ENCODE measurements around the gene SMARCA1. TPM values are rescaled to one million over a fixed set of nuclear protein-coding genes. Genes with fewer than 3 reads are reported as not detected.

SMARCA1 gene
- total and polyA plus RNA-seq, 2 of the 4 experiments (the other 2 are of a cell fraction) = 31.0 to 32.8 TPM

- intact Hi-C loops (cut with micrococcal nuclease) (no loop called here), dilution Hi-C loops (cut with HindIII; ENCODE audit: low sequenced_read_pairs, unreplicated experiment) (no loop called here), in situ Hi-C loops (cut with MboI; ENCODE audit: low sequenced_read_pairs) (no loop called here)
- peak overlapping the region; percentile 72 for H3K4me3 ChIP-seq (ENCODE audit: insufficient read depth, low read depth, low read length)
- no peak overlapping the region for H2BK20ac ChIP-seq (ENCODE audit: low read depth, low read length)
- no peak overlapping the region; the same call in 1 of the 2 replicates for H3K27ac ChIP-seq (ENCODE audit: insufficient read depth, low read length)
- peak overlapping the region; percentile 76 for H3K4me2 ChIP-seq (ENCODE audit: low read depth, low read length)
- H3K23ac ChIP-seq (ENCODE audit: low read depth, low read length) = peak overlapping the region; percentile 58; the same call in 1 of the 2 replicates
- peak overlapping the region; percentile 65; the same call in 1 of the 2 replicates for H3K4ac ChIP-seq (ENCODE audit: low read depth, low read length)
- H2BK120ac ChIP-seq (ENCODE audit: low read depth, low read length) = no peak overlapping the region
- no peaks in the 10 kb centered on the region for H3K4me1 ChIP-seq (ENCODE audit: control insufficient read depth, insufficient read depth, low read length)
- H2BK5ac ChIP-seq (ENCODE audit: low read depth, low read length, poor library complexity, severe bottlenecking) = no peak overlapping the region
- H3K36me3 ChIP-seq (ENCODE audit: control insufficient read depth, insufficient read depth, low read length) = no peaks in the 10 kb centered on the region; the same call in 1 of the 2 replicates
- peak overlapping the region; percentile 15; the same call in 1 of the 2 replicates for H4K91ac ChIP-seq (ENCODE audit: insufficient read depth, low read depth, low read length)
- no peak overlapping the region for H3K18ac ChIP-seq (ENCODE audit: low read depth, low read length)
- H2BK15ac ChIP-seq (ENCODE audit: low read depth, low read length) = no peak overlapping the region
- BruUV-seq (replicated peaks) = no TSS peak
- no peaks in the 10 kb centered on the region for H4K20me1 ChIP-seq (ENCODE audit: insufficient read depth, low read length)
- 0 out of 4 replicates have a peak overlapping the region, but pooled peaks of 1 of the 2 experiments have one; percentile 15 for H4K8ac ChIP-seq (ENCODE audit: low read depth in 2 of 2, low read length in 2 of 2)
- no peaks in the 10 kb centered on the region; the same call in 1 of the 2 replicates for H3K27me3 ChIP-seq (ENCODE audit: control insufficient read depth, insufficient read depth, low read length)
- no CpG with 5 or more reads among the region's 14 CpGs for WGBS, 2 experiments (ENCODE audit: extremely low coverage in 2 of 2, insufficient read length in 1 of 2)
- TF ChIP-seq CEBPB (IDR thresholded peaks at IDR 0.05; ENCODE audit: low read depth, low read length) (no peak), CHD1 (IDR thresholded peaks at IDR 0.05; ENCODE audit: low read depth, low read length) (no peak), FOS (IDR thresholded peaks at IDR 0.05; ENCODE audit: low read depth, low read length) (no peak), NFE2L2 (IDR thresholded peaks at IDR 0.05; ENCODE audit: low read depth, low read length) (no peak), POLR2A (IDR thresholded peaks at IDR 0.05; ENCODE audit: low read depth, low read length) (no peak), MAZ (IDR thresholded peaks at IDR 0.05; ENCODE audit: borderline replicate concordance, low read depth, low read length) (no peak), RFX5 (IDR thresholded peaks at IDR 0.05; ENCODE audit: low read depth, low read length) (no peak), MAFK (IDR thresholded peaks at IDR 0.05; ENCODE audit: low read depth, low read length) (no peak), MXI1 (IDR thresholded peaks at IDR 0.05; ENCODE audit: borderline replicate concordance, low read depth, low read length) (no peak), RCOR1 (IDR thresholded peaks at IDR 0.05; ENCODE audit: insufficient replicate concordance, low read length) (no peak), USF2 (IDR thresholded peaks at IDR 0.05; ENCODE audit: low read depth, low read length) (no peak), RAD21 (IDR thresholded peaks at IDR 0.05; ENCODE audit: low read length) (no peak), BHLHE40 (IDR thresholded peaks at IDR 0.05; ENCODE audit: low read depth, low read length) (no peak), SMC3 (IDR thresholded peaks at IDR 0.05; ENCODE audit: low read depth, low read length) (no peak)
- TF ChIP-seq, protein P1, sequence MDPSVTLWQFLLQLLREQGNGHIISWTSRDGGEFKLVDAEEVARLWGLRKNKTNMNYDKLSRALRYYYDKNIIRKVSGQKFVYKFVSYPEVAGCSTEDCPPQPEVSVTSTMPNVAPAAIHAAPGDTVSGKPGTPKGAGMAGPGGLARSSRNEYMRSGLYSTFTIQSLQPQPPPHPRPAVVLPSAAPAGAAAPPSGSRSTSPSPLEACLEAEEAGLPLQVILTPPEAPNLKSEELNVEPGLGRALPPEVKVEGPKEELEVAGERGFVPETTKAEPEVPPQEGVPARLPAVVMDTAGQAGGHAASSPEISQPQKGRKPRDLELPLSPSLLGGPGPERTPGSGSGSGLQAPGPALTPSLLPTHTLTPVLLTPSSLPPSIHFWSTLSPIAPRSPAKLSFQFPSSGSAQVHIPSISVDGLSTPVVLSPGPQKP (IDR thresholded peaks at IDR 0.05; ENCODE audit: borderline replicate concordance, low read depth, low read length) = no peak
- TF ChIP-seq, protein P2, sequence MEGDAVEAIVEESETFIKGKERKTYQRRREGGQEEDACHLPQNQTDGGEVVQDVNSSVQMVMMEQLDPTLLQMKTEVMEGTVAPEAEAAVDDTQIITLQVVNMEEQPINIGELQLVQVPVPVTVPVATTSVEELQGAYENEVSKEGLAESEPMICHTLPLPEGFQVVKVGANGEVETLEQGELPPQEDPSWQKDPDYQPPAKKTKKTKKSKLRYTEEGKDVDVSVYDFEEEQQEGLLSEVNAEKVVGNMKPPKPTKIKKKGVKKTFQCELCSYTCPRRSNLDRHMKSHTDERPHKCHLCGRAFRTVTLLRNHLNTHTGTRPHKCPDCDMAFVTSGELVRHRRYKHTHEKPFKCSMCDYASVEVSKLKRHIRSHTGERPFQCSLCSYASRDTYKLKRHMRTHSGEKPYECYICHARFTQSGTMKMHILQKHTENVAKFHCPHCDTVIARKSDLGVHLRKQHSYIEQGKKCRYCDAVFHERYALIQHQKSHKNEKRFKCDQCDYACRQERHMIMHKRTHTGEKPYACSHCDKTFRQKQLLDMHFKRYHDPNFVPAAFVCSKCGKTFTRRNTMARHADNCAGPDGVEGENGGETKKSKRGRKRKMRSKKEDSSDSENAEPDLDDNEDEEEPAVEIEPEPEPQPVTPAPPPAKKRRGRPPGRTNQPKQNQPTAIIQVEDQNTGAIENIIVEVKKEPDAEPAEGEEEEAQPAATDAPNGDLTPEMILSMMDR (conservative IDR thresholded peaks at IDR 0.05; ENCODE audit: low read depth, low read length) = no peak
- no peak overlapping the region for H4K5ac ChIP-seq (ENCODE audit: low read depth, low read length)
- peak overlapping the region; percentile 5 for H2AK9ac ChIP-seq (replicated peaks; ENCODE audit: low read depth, low read length, poor library complexity)
- peak overlapping the region; percentile 43; the same call in 1 of the 2 replicates for H2AK5ac ChIP-seq (ENCODE audit: low read depth, low read length)
- H3K9me1 ChIP-seq (ENCODE audit: insufficient read depth, low read length) = no peaks in the 10 kb centered on the region
- no peak for DNase-seq
- H3K9me3 ChIP-seq (ENCODE audit: control insufficient read depth, insufficient read depth, low read length) = no peaks in the 10 kb centered on the region
- H3K14ac ChIP-seq (replicated peaks; ENCODE audit: low read depth, low read length) = peak overlapping the region; percentile 79; the same call in 1 of the 2 replicates
- peak overlapping the region; percentile 76 for H2AFZ ChIP-seq (replicated peaks; ENCODE audit: low read length, poor library complexity)
- CTCF ChIA-PET = interaction anchor here (0.6 kb wide), 1 partner anchor 893 kb away, joined by 7 read pairs; no protein-coding TSS in a partner anchor
- H3K9ac ChIP-seq (ENCODE audit: low read depth, low read length) = peak overlapping the region; percentile 57
- ATAC-seq (ENCODE audit: low read depth) = peak; percentile 43
- H3K79me1 ChIP-seq (ENCODE audit: low read depth in 1 of 2, low read length in 2 of 2) = peaks cover 5 to 16% of the 10 kb centered on the region in 2 experiments
- H3K56ac ChIP-seq (ENCODE audit: extremely low read depth, insufficient read depth, low read length) = 0 out of 2 replicates have a peak overlapping the region, but pooled peaks have one; percentile 3
- POLR2A ChIA-PET (ENCODE audit: unreplicated experiment) = interaction anchor here (1.0 kb wide), 1 partner anchor 20 kb away, joined by 3 read pairs; no protein-coding TSS in a partner anchor
These were observed 17.5 kb upstream of the SMARCA1 start for GRCh38 chrX:129540722-129541184.

All from IMR-90 (cell line).